GM19025 (cell line): ENCODE results near the gene SCNN1A.

Experiments
- ATAC-seq: cut with Tn5 transposase; IDR thresholded peaks from one replicate; pipeline ENCODE4 v1.9.1; 2021; ENCODE audit warnings: mild to moderate bottlenecking, low read depth, moderate library complexity; ENCODE audit not compliant: unreplicated experiment

The SCNN1A gene

DNA sequence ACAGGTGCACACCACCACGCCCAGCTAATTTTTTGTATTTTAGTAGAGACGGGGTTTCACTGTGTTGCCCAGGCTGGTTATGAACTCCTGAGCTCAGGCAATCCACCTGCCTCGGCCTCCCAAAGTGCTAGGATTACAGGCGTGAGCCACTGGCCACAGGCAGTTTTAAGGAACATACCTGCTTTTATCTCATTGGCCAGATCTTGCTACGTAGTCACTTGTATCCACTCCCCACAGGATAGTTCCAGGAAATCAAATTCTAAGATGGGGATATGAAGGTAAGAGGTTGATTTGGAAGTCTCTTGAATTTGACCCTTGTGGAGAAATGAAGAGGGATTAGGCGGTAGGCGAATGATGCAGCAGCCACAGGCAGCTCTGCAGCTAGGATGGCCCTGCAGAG is 73.6 kb downstream of the SCNN1A start:
- ATAC-seq, result no peak

GRCh38 chr12:6297170-6297569 is 78.2 kb downstream of the SCNN1A start:
- ATAC-seq, result no peak
